IMR-90 (cell line): ENCODE results near the gene FKBP6. TPM values are rescaled to one million over a fixed set of nuclear protein-coding genes. Genes with fewer than 3 reads are reported as not detected.

Experiments
- ATAC-seq: fragments of 200-7000 bp; cut with Tn5 transposase; 2 replicates; pipeline ENCODE4 v1.9.1; 2020; ENCODE audit warnings: low read depth, mild to moderate bottlenecking, moderate library complexity
- BruUV-seq: library from RNA; stranded (reverse); fragments of 400-500 nt; replicated peaks from 2 replicates; lab custom pipeline; 2021; lab: Mats Ljungman, UMichigan
- CTCF ChIA-PET: fragments of 300-600 bp; formaldehyde crosslinking; extraction: SDS; loops from one replicate; lab custom pipeline; 2021; ENCODE audit warnings: antibody characterized with exemption; lab: Yijun Ruan, JAX
- POLR2A ChIA-PET: fragments of 300-600 bp; sonication (Branson Sonifier 250); formaldehyde crosslinking; loops from one replicate; lab custom pipeline; 2022; ENCODE audit warnings: antibody characterized with exemption; ENCODE audit not compliant: unreplicated experiment; lab: Charles Lee
- DNase-seq: peaks from one replicate; pipeline ENCODE4 v3.0.0; 2013
- H2AFZ ChIP-seq: replicated peaks from 2 replicates; pipeline ENCODE3; 2013; ENCODE audit warnings: low read length, mild to moderate bottlenecking; ENCODE audit not compliant: poor library complexity
- H2AK5ac ChIP-seq: 2 replicates; pipeline ENCODE4 v1.6.1; 2013; ENCODE audit warnings: low read depth, low read length, inconsistent platforms
- H2AK9ac ChIP-seq: replicated peaks from 2 replicates; pipeline ENCODE3; 2013; ENCODE audit warnings: mild to moderate bottlenecking, low read depth, low read length, moderate library complexity; ENCODE audit not compliant: poor library complexity
- H2BK120ac ChIP-seq: 2 replicates; pipeline ENCODE4 v1.6.1; 2013; ENCODE audit warnings: low read depth, low read length, inconsistent platforms
- H2BK15ac ChIP-seq: 3 replicates; pipeline ENCODE4 v1.6.1; 2013; ENCODE audit warnings: low read depth, low read length, inconsistent platforms
- H2BK20ac ChIP-seq: 2 replicates; pipeline ENCODE4 v1.6.1; 2013; ENCODE audit warnings: low read depth, mild to moderate bottlenecking, inconsistent platforms, low read length, moderate library complexity
- H2BK5ac ChIP-seq: 2 replicates; pipeline ENCODE4 v1.6.1; 2013; ENCODE audit warnings: mild to moderate bottlenecking, low read depth, low read length, inconsistent platforms; ENCODE audit not compliant: poor library complexity, severe bottlenecking
- H3K14ac ChIP-seq: replicated peaks from 2 replicates; pipeline ENCODE4 v1.6.1; 2013; ENCODE audit warnings: low read depth, low read length, inconsistent platforms
- H3K18ac ChIP-seq: 2 replicates; pipeline ENCODE4 v1.6.1; 2013; ENCODE audit warnings: low read depth, low read length, control low read depth
- H3K23ac ChIP-seq: 2 replicates; pipeline ENCODE4 v1.6.1; 2013; ENCODE audit warnings: low read depth, low read length, inconsistent platforms
- H3K27ac ChIP-seq: 2 replicates; pipeline ENCODE4 v1.5.1; 2013; ENCODE audit warnings: mild to moderate bottlenecking, control low read depth, low read length; ENCODE audit not compliant: insufficient read depth
- H3K27me3 ChIP-seq: 2 replicates; pipeline ENCODE4 v1.6.1; 2013; ENCODE audit warnings: low read length; ENCODE audit not compliant: control insufficient read depth, insufficient read depth
- H3K36me3 ChIP-seq: 2 replicates; pipeline ENCODE4 v1.6.1; 2013; ENCODE audit warnings: low read length, mixed read lengths; ENCODE audit not compliant: control insufficient read depth, insufficient read depth
- H3K4ac ChIP-seq: 2 replicates; pipeline ENCODE4 v1.6.1; 2013; ENCODE audit warnings: low read depth, low read length, inconsistent platforms
- H3K4me1 ChIP-seq: 2 replicates; pipeline ENCODE4 v1.6.1; 2013; ENCODE audit warnings: low read length, mixed read lengths; ENCODE audit not compliant: control insufficient read depth, insufficient read depth
- H3K4me2 ChIP-seq: 2 replicates; pipeline ENCODE4 v1.6.1; 2013; ENCODE audit warnings: low read depth, mild to moderate bottlenecking, control low read depth, low read length, moderate library complexity
- H3K4me3 ChIP-seq: 2 replicates; pipeline ENCODE4 v1.5.1; 2013; ENCODE audit warnings: low read depth, mild to moderate bottlenecking, control low read depth, low read length, moderate library complexity; ENCODE audit not compliant: insufficient read depth
- H3K56ac ChIP-seq: 2 replicates; pipeline ENCODE4 v1.6.1; 2013; ENCODE audit warnings: low read length, inconsistent platforms; ENCODE audit not compliant: insufficient read depth; ENCODE audit errors: extremely low read depth
- H3K79me1 ChIP-seq, 2 experiments: 2 replicates each; pipeline ENCODE4 v1.6.1; 2013; ENCODE audit warnings: low read length in 2 of 2, inconsistent platforms in 1 of 2, low read depth in 1 of 2
- H3K9ac ChIP-seq: 2 replicates; pipeline ENCODE4 v1.6.1; 2013; ENCODE audit warnings: low read depth, low read length, control low read depth
- H3K9me1 ChIP-seq: 2 replicates; pipeline ENCODE4 v1.6.1; 2013; ENCODE audit warnings: low read length, inconsistent platforms; ENCODE audit not compliant: insufficient read depth
- H3K9me3 ChIP-seq: 2 replicates; pipeline ENCODE4 v1.6.1; 2013; ENCODE audit warnings: low read length; ENCODE audit not compliant: control insufficient read depth, insufficient read depth
- H4K20me1 ChIP-seq: 2 replicates; pipeline ENCODE4 v1.6.1; 2013; ENCODE audit warnings: low read length, inconsistent platforms; ENCODE audit not compliant: insufficient read depth
- H4K5ac ChIP-seq: 2 replicates; pipeline ENCODE4 v1.6.1; 2013; ENCODE audit warnings: mild to moderate bottlenecking, low read depth, low read length, control low read depth
- H4K8ac ChIP-seq, 2 experiments: 2 replicates each; pipeline ENCODE4 v1.6.1; 2013; ENCODE audit warnings: low read depth in 2 of 2, low read length in 2 of 2, control low read depth in 1 of 2, inconsistent platforms in 1 of 2
- H4K91ac ChIP-seq: 2 replicates; pipeline ENCODE4 v1.6.1; 2013; ENCODE audit warnings: low read depth, low read length, inconsistent platforms; ENCODE audit not compliant: insufficient read depth
- CEBPB ChIP-seq: IDR thresholded peaks from 2 replicates; pipeline ENCODE4 v1.6.1; 2012; ENCODE audit warnings: low read depth, low read length, improper control_type of control experiment
- CTCF ChIP-seq: conservative IDR thresholded peaks from 2 replicates; pipeline ENCODE4 v1.5.1; 2012; ENCODE audit warnings: mild to moderate bottlenecking, low read depth, low read length, improper control_type of control experiment
- ELK1 ChIP-seq: fragments of 150-350 bp; IDR thresholded peaks from 2 replicates; pipeline ENCODE4 v1.6.1; 2016; ENCODE audit warnings: low read depth, mild to moderate bottlenecking, low read length, moderate library complexity, borderline replicate concordance
- FOS ChIP-seq: fragments of 150-350 bp; IDR thresholded peaks from 2 replicates; pipeline ENCODE4 v1.6.1; 2016; ENCODE audit warnings: low read depth, low read length
- MAFK ChIP-seq: IDR thresholded peaks from 2 replicates; pipeline ENCODE4 v1.6.1; 2012; ENCODE audit warnings: low read depth, low read length, improper control_type of control experiment
- MAZ ChIP-seq: IDR thresholded peaks from 2 replicates; pipeline ENCODE4 v1.6.1; 2012; ENCODE audit warnings: low read depth, mild to moderate bottlenecking, low read length, improper control_type of control experiment, moderate library complexity, borderline replicate concordance
- NFE2L2 ChIP-seq: fragments of 150-350 bp; IDR thresholded peaks from 2 replicates; pipeline ENCODE4 v1.6.1; 2016; ENCODE audit warnings: low read depth, mild to moderate bottlenecking, low read length
- POLR2A ChIP-seq: IDR thresholded peaks from 2 replicates; pipeline ENCODE4 v1.6.1; 2012; ENCODE audit warnings: mild to moderate bottlenecking, low read depth, low read length
- RCOR1 ChIP-seq: IDR thresholded peaks from 2 replicates; pipeline ENCODE4 v1.6.1; 2012; ENCODE audit warnings: mild to moderate bottlenecking, low read length, improper control_type of control experiment; ENCODE audit not compliant: insufficient replicate concordance
- SMC3 ChIP-seq: fragments of 150-350 bp; IDR thresholded peaks from 2 replicates; pipeline ENCODE4 v1.6.1; 2016; ENCODE audit warnings: low read depth, mild to moderate bottlenecking, antibody characterized with exemption, low read length, moderate library complexity
- USF2 ChIP-seq: fragments of 150-350 bp; IDR thresholded peaks from 2 replicates; pipeline ENCODE4 v1.6.1; 2017; ENCODE audit warnings: mild to moderate bottlenecking, antibody characterized with exemption, low read length, low read depth
- WGBS, 2 experiments: methylation state at CpG; one replicate each; pipeline versions ENCODE4 v1.1.5 to v1.1.7; 2013; ENCODE audit warnings: missing lambda C conversion rate in 2 of 2; ENCODE audit not compliant: insufficient read length in 1 of 2; ENCODE audit errors: extremely low coverage in 2 of 2; 5-methylcytosine and 5-hydroxymethylcytosine counted together
- dilution Hi-C: fragments of 300-500 bp; cut with HindIII; formaldehyde crosslinking; loops from one replicate; pipeline ENCODE4 v1.14.3; 2018; ENCODE audit warnings: low sequenced_read_pairs; ENCODE audit not compliant: unreplicated experiment
- in situ Hi-C: fragments of 300-500 bp; cut with MboI; formaldehyde crosslinking; loops from 3 replicates; pipeline ENCODE4 v1.14.3; 2019; ENCODE audit warnings: low sequenced_read_pairs, inconsistent platforms, mixed read lengths
- intact Hi-C: fragments of 100-400 bp; cut with micrococcal nuclease; formaldehyde crosslinking; loops from 2 replicates; pipeline ENCODE4 v1.10.0; 2022
- polyA plus RNA-seq, 3 experiments: library from polyadenylated mRNA; depleted of rRNA; stranded (reverse); fragments of >200 nt; gene quantifications; 2 replicates each; pipeline ENCODE4 v1.2.3, GENCODE V29; 2012; ENCODE audit warnings: low replicate concordance in 1 of 3
- total RNA-seq: library from RNA; depleted of rRNA; stranded (reverse); fragments of >200 nt; gene quantifications from 2 replicates; pipeline ENCODE4 v1.2.3, GENCODE V29; 2012

FKBP6 gene
- total and polyA plus RNA-seq, 2 of the 4 experiments (the other 2 are of a cell fraction): not detected

GRCh38 chr7:73303546-73303945 is 24.4 kb upstream of the FKBP6 start:
- Histone ChIP-seq H2BK120ac (no peak overlapping the region), H3K18ac (no peak overlapping the region), H4K5ac (no peak overlapping the region), H3K4ac (no peak overlapping the region), H3K4me3 (no peak overlapping the region), H3K27me3 (no peaks in the 10 kb centered on the region), H2AK9ac (no peak overlapping the region), H3K4me2 (no peak overlapping the region), H3K36me3 (peaks cover 26% of the 10 kb centered on the region), H2AK5ac (no peak overlapping the region), H3K79me1 (peaks cover 8 to 22% of the 10 kb centered on the region in 2 experiments; a peak in 3 of 4 replicates), H4K91ac (no peak overlapping the region), H2BK15ac (no peak overlapping the region), H3K14ac (no peak overlapping the region), H3K9me3 (no peaks in the 10 kb centered on the region), H3K9me1 (0 out of 2 replicates have a peak, but pooled peaks cover 2% of the 10 kb centered on the region), H3K56ac (no peak overlapping the region), H3K27ac (no peak overlapping the region), H2AFZ (no peak overlapping the region), H4K8ac (no peak overlapping the region), H2BK20ac (no peak overlapping the region), H4K20me1 (no peaks in the 10 kb centered on the region), H3K4me1 (peaks cover 3% of the 10 kb centered on the region; the same call in 1 of the 2 replicates), H3K23ac (no peak overlapping the region), H3K9ac (no peak overlapping the region), H2BK5ac (no peak overlapping the region)
- CTCF ChIA-PET: no interaction called here
- POLR2A ChIA-PET: no interaction called here
- no peak for DNase-seq
- BruUV-seq: no TSS peak
- ATAC-seq: no peak
- no peak for TF ChIP-seq SMC3
- TF ChIP-seq FOS: no peak
- no peak for TF ChIP-seq MAFK
- TF ChIP-seq POLR2A: no peak
- TF ChIP-seq USF2: no peak
- TF ChIP-seq RCOR1: no peak
- TF ChIP-seq CEBPB: no peak
- no peak for TF ChIP-seq NFE2L2
- TF ChIP-seq MAZ: no peak
- no peak for TF ChIP-seq ELK1
- no peak for TF ChIP-seq CTCF
- in situ Hi-C loops: no loop called here
- dilution Hi-C loops: no loop called here
- WGBS, 2 experiments: 92% methylated on average over 13 of the region's 26 CpGs; no CpG with 5 or more reads in 1 of the 2 experiments
- intact Hi-C loops: no loop called here
